ENCODE measurements around the gene PSMD10.

The PSMD10 gene

GRCh38 chrX:108126661-108127060 lies 35.3 kb upstream of the PSMD10 start:
- Histone ChIP-seq H3K27ac (ENCODE audit: extremely low read depth, low read depth, low read length) (no peak overlapping the region), H3K4me1 (ENCODE audit: control insufficient read depth, insufficient read depth, low read length) (0 out of 2 replicates have a peak, but pooled peaks cover 7% of the 10 kb centered on the region), H3K9me3 (ENCODE audit: control insufficient read depth, insufficient read depth, low read depth, low read length) (no peaks in the 10 kb centered on the region), H3K4me3 (ENCODE audit: low read depth, low read length) (no peak overlapping the region), H3K36me3 (ENCODE audit: control insufficient read depth in 2 of 2, insufficient read depth in 1 of 2, low read length in 2 of 2) (peaks cover 0 to 4% of the 10 kb centered on the region in 2 experiments; a peak in 1 of 3 replicates)
- TF ChIP-seq ZSCAN16 (tag by site-specific recombination; IDR thresholded peaks at IDR 0.05) (no peak), ZNF529 (tag by site-specific recombination; IDR thresholded peaks at IDR 0.05; ENCODE audit: insufficient replicate concordance) (no peak), ZNF600 (tag by site-specific recombination; IDR thresholded peaks at IDR 0.05) (no peak), ZNF639 (tag by site-specific recombination; IDR thresholded peaks at IDR 0.05) (no peak), ZSCAN4 (tag by site-specific recombination; IDR thresholded peaks at IDR 0.05) (no peak), ZNF404 (tag by site-specific recombination; IDR thresholded peaks at IDR 0.05) (no peak), KLF9 (tag by site-specific recombination; IDR thresholded peaks at IDR 0.05; ENCODE audit: low read depth) (no peak), ZNF112 (tag by site-specific recombination; IDR thresholded peaks at IDR 0.05) (no peak), ZSCAN18 (tag by site-specific recombination; IDR thresholded peaks at IDR 0.05) (no peak), GLIS2 (tag by site-specific recombination; IDR thresholded peaks at IDR 0.05) (no peak), PATZ1 (tag by site-specific recombination; IDR thresholded peaks at IDR 0.05) (no peak)
- ChIA-PET POLR2A (no interaction called here), CTCF (interaction anchor here (0.7 to 1.8 kb wide), 2 partner anchors 13 to 87 kb away, joined by 3 to 8 read pairs; no protein-coding TSS in a partner anchor)

- Histone ChIP-seq H3K4me1 (ENCODE audit: control insufficient read depth, insufficient read depth, low read length) (peaks cover 7% of the 10 kb centered on the region; the same call in 1 of the 2 replicates), H3K27ac (ENCODE audit: extremely low read depth, low read depth, low read length) (no peak overlapping the region), H3K4me3 (ENCODE audit: low read depth, low read length) (no peak overlapping the region), H3K36me3 (ENCODE audit: control insufficient read depth in 2 of 2, insufficient read depth in 1 of 2, low read length in 2 of 2) (no peaks in the 10 kb centered on the region), H3K9me3 (ENCODE audit: control insufficient read depth, insufficient read depth, low read depth, low read length) (no peaks in the 10 kb centered on the region)
- ChIA-PET CTCF (interaction anchor here (0.6 to 1.5 kb wide), 3 partner anchors 7 to 51 kb away, joined by 3 read pairs; no protein-coding TSS in a partner anchor), POLR2A (interaction anchor here (1.6 kb wide), 1 partner anchor 32 kb away, joined by 8 read pairs; the partner anchor contains the start of genes ATG4A and PSMD10)
- no peak for TF ChIP-seq TRIM28 (IDR thresholded peaks at IDR 0.05; ENCODE audit: borderline replicate concordance, low read length)
- TF ChIP-seq CTCF (tag by site-specific recombination; IDR thresholded peaks at IDR 0.05): no peak
- no peak for TF ChIP-seq ZFP41 (tag by site-specific recombination; IDR thresholded peaks at IDR 0.05; ENCODE audit: borderline replicate concordance)
- TF ChIP-seq ZNF354C (tag by site-specific recombination; IDR thresholded peaks at IDR 0.05; ENCODE audit: borderline replicate concordance, low read depth): no peak
- no peak for TF ChIP-seq ZNF560 (tag by site-specific recombination; IDR thresholded peaks at IDR 0.05; ENCODE audit: borderline replicate concordance)
- TF ChIP-seq ZXDB (tag by site-specific recombination; IDR thresholded peaks at IDR 0.05): no peak
- no peak for TF ChIP-seq ZNF791 (tag by site-specific recombination; IDR thresholded peaks at IDR 0.05)
- no peak for TF ChIP-seq ZNF223 (tag by site-specific recombination; IDR thresholded peaks at IDR 0.05)
- TF ChIP-seq ZNF623 (tag by site-specific recombination; IDR thresholded peaks at IDR 0.05): no peak
- TF ChIP-seq ZNF391 (tag by site-specific recombination; IDR thresholded peaks at IDR 0.05; ENCODE audit: borderline replicate concordance, low read depth): no peak
- TF ChIP-seq ZNF423 (tag by site-specific recombination; IDR thresholded peaks at IDR 0.05): no peak
- no peak for TF ChIP-seq ZNF48 (tag by site-specific recombination; IDR thresholded peaks at IDR 0.05)
- no peak for TF ChIP-seq ZNF202 (tag by site-specific recombination; IDR thresholded peaks at IDR 0.05; ENCODE audit: borderline replicate concordance)
- no peak for TF ChIP-seq ZNF266 (tag by site-specific recombination; IDR thresholded peaks at IDR 0.05; ENCODE audit: low read depth)
Measured at GRCh38 chrX:108123591-108124366, 32.4 kb upstream of the PSMD10 start.

All from HEK293 (cell line).